GM13976 (cell line): ENCODE results near the gene FZR1.

Source experiments
- DNase-seq: peaks from one replicate; pipeline ENCODE4 v3.0.0; 2012; ENCODE audit warnings: low spot score
- in situ Hi-C: fragments of 300-500 bp; cut with MboI; formaldehyde crosslinking; loops from one replicate; pipeline ENCODE4 v1.12.0; 2022; ENCODE audit warnings: low sequenced_read_pairs, mixed read lengths, inconsistent platforms; ENCODE audit not compliant: unreplicated experiment
- TF ChIP-seq, protein P1 (sequence below): IDR thresholded peaks from 2 replicates; pipeline ENCODE4 v1.5.1; 2012; ENCODE audit warnings: borderline replicate concordance, mild to moderate bottlenecking; ENCODE audit not compliant: insufficient read depth; ENCODE audit errors: extremely low read depth, missing control alignments, control extremely low read depth

Gene FZR1

GRCh38 chr19:3483226-3483628 lies 22.9 kb upstream of the FZR1 start, which contains the start of gene SMIM44:
TSS of gene SMIM44 (minus strand) at chr19:3483441. CDS start at chr19:3483403, 38 bp downstream.
- in situ Hi-C loops = loop anchor here (10.0 kb wide), 1 partner anchor 178 kb away; no protein-coding TSS in a partner anchor

GRCh38 chr19:3491396-3492119 lies 14.6 kb upstream of the FZR1 start:
- TF ChIP-seq, protein P1, sequence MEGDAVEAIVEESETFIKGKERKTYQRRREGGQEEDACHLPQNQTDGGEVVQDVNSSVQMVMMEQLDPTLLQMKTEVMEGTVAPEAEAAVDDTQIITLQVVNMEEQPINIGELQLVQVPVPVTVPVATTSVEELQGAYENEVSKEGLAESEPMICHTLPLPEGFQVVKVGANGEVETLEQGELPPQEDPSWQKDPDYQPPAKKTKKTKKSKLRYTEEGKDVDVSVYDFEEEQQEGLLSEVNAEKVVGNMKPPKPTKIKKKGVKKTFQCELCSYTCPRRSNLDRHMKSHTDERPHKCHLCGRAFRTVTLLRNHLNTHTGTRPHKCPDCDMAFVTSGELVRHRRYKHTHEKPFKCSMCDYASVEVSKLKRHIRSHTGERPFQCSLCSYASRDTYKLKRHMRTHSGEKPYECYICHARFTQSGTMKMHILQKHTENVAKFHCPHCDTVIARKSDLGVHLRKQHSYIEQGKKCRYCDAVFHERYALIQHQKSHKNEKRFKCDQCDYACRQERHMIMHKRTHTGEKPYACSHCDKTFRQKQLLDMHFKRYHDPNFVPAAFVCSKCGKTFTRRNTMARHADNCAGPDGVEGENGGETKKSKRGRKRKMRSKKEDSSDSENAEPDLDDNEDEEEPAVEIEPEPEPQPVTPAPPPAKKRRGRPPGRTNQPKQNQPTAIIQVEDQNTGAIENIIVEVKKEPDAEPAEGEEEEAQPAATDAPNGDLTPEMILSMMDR = no peak
- no peak for DNase-seq
- in situ Hi-C loops = no loop called here

More at GRCh38 chr19:3483226-3483628, 22.9 kb upstream of the FZR1 start, which contains the start of gene SMIM44:
- TF ChIP-seq, protein P1 = no peak
- no peak for DNase-seq

- in situ Hi-C loops = no loop called here
- TF ChIP-seq, protein P1 = no peak
- no peak for DNase-seq
These were observed 13.8 kb upstream of the FZR1 start for GRCh38 chr19:3492131-3492839.

DNA sequence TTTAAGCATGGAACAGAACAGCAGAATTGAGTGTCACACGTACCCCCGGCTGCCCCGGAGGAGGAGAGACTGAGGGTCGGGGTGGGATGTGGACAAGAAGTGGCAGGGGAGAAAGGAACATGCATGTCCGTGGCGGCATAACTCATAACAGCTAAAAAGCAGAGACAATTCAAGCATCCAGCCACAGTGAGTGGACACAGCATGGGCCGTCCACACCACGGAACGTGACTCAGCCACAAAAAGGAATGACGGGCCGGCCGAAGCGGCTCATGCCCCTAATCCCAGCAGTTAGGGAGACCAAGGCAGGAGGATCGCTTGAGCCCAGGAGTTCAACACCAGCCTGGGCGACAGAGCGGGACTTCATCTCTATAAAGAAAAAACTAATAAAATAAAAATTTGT lies 13.2 kb upstream of the FZR1 start:
- TF ChIP-seq, protein P1 = no peak
- in situ Hi-C loops = no loop called here
- no peak for DNase-seq

DNA sequence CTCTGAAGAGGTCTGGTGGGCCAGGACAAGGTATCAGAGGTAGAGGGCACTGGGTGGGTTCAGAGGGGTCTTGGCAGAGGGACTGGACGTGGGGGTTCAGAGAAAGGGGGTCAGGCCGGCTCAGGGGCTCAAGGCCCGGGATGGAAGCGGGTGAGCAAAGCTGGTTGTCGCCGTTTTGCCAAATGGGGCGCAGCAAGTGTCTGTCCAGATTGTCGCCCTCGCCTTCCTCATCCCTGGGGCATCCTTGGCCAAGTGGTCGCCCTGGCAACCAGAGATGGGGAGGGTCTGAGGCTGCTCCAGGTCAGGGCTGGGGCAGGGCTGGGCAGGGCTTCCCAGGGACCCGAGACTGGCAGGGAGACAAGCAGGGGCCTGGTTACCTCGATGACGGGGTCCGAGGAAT lies 12.5 kb upstream of the FZR1 start:
- DNase-seq = no peak
- TF ChIP-seq, protein P1 = no peak
- in situ Hi-C loops = no loop called here

GRCh38 chr19:3494051-3494450 lies 12.1 kb upstream of the FZR1 start:
- DNase-seq = peak; percentile 65
- in situ Hi-C loops = no loop called here
- TF ChIP-seq, protein P1 = no peak
